Liver (tissue), 9 donors: ENCODE results near the gene THRA. TPM values are rescaled to one million over a fixed set of nuclear protein-coding genes. Genes with fewer than 3 reads are reported as not detected.
A peak's percentile ranks its signal among the peaks of the same experiment; 100 is the strongest.

Source experiments
- DNase-seq: peaks from one replicate; pipeline ENCODE4 v3.0.0-alpha.2; 2017; ENCODE audit warnings: low spot score
- H3K27ac ChIP-seq, 2 donors: one replicate each; pipeline ENCODE4 v1.7.0; 2013; ENCODE audit warnings: inconsistent platforms in 2 of 2, low read length in 2 of 2, control low read depth in 1 of 2, low read depth in 1 of 2, mild to moderate bottlenecking in 1 of 2
- H3K27me3 ChIP-seq, 4 donors: one replicate each; pipeline versions ENCODE4 v1.6.1 to v1.7.0; 2013; ENCODE audit warnings: low read length in 3 of 4, inconsistent platforms in 1 of 4, mild to moderate bottlenecking in 1 of 4, moderate library complexity in 1 of 4; ENCODE audit not compliant: control insufficient read depth in 4 of 4, insufficient read depth in 4 of 4
- H3K36me3 ChIP-seq, 4 donors: one replicate each; pipeline versions ENCODE4 v1.6.1 to v1.7.0; 2013; ENCODE audit warnings: low read length in 3 of 4, mild to moderate bottlenecking in 3 of 4, low read depth in 1 of 4, moderate library complexity in 1 of 4; ENCODE audit not compliant: control insufficient read depth in 4 of 4, insufficient read depth in 3 of 4
- H3K4me1 ChIP-seq, 4 donors: one replicate each; pipeline versions ENCODE4 v1.6.1 to v1.7.0; 2013; ENCODE audit warnings: low read length in 3 of 4, mild to moderate bottlenecking in 3 of 4, moderate library complexity in 1 of 4; ENCODE audit not compliant: control insufficient read depth in 4 of 4, insufficient read depth in 4 of 4
- H3K4me3 ChIP-seq, 3 donors: one replicate each; pipeline versions ENCODE4 v1.6.1 to v1.7.0; 2013; ENCODE audit warnings: low read length in 3 of 3, control low read depth in 1 of 3, low read depth in 1 of 3, mild to moderate bottlenecking in 1 of 3
- H3K9ac ChIP-seq, 2 donors: one replicate each; pipeline ENCODE4 v1.7.0; 2013; ENCODE audit warnings: low read length in 2 of 2, mild to moderate bottlenecking in 2 of 2, moderate library complexity in 2 of 2, control low read depth in 1 of 2, low read depth in 1 of 2
- H3K9me3 ChIP-seq, 4 donors: one replicate each; pipeline versions ENCODE4 v1.6.1 to v1.7.0; 2013; ENCODE audit warnings: low read length in 3 of 4; ENCODE audit not compliant: control insufficient read depth in 4 of 4
- FOXA1 ChIP-seq: IDR thresholded peaks from 2 replicates; pipeline ENCODE4 v1.6.1; 2016; ENCODE audit warnings: antibody characterized with exemption
- FOXA2 ChIP-seq: IDR thresholded peaks from 2 replicates; pipeline ENCODE4 v1.6.1; 2016; ENCODE audit warnings: antibody characterized with exemption
- GABPA ChIP-seq, 2 donors: IDR thresholded peaks in 1 of 2; conservative IDR thresholded peaks in 1 of 2; 2 replicates each; pipeline ENCODE4 v1.6.1; 2016; ENCODE audit warnings: antibody characterized with exemption in 2 of 2, mild to moderate bottlenecking in 1 of 2, moderate library complexity in 1 of 2
- HNF4A ChIP-seq, 2 donors: conservative IDR thresholded peaks; 2 replicates each; pipeline ENCODE4 v1.6.1; 2016; ENCODE audit warnings: antibody characterized with exemption in 2 of 2, mild to moderate bottlenecking in 2 of 2
- HNF4G ChIP-seq: IDR thresholded peaks from 2 replicates; pipeline ENCODE4 v1.6.1; 2016; ENCODE audit warnings: antibody characterized with exemption
- JUND ChIP-seq, 2 donors: IDR thresholded peaks; 2 replicates each; pipeline ENCODE4 v1.6.1; 2016; ENCODE audit warnings: antibody characterized with exemption in 2 of 2
- NR2F2 ChIP-seq: IDR thresholded peaks from 2 replicates; pipeline ENCODE4 v1.6.1; 2016; ENCODE audit warnings: antibody characterized with exemption
- RXRA ChIP-seq, 2 donors: IDR thresholded peaks; 2 replicates each; pipeline ENCODE4 v1.6.1; 2017 to 2018; ENCODE audit warnings: antibody characterized with exemption in 2 of 2, mild to moderate bottlenecking in 1 of 2
- SP1 ChIP-seq: IDR thresholded peaks from 2 replicates; pipeline ENCODE4 v1.6.1; 2018; ENCODE audit warnings: antibody characterized with exemption, mild to moderate bottlenecking
- TAF1 ChIP-seq: conservative IDR thresholded peaks from 2 replicates; pipeline ENCODE4 v1.6.1; 2016; ENCODE audit warnings: antibody characterized with exemption, mild to moderate bottlenecking
- YY1 ChIP-seq: IDR thresholded peaks from 2 replicates; pipeline ENCODE4 v1.6.1; 2016; ENCODE audit warnings: antibody characterized with exemption, mild to moderate bottlenecking
- WGBS: extraction: QIAGEN DNeasy Blood & Tissue Kit; methylation state at CpG from one replicate; pipeline ENCODE4 v1.1.7; 2013; 5-methylcytosine and 5-hydroxymethylcytosine counted together
- polyA plus RNA-seq, 2 donors: library from polyadenylated mRNA; stranded (reverse) in 1 of 2; unstranded in 1 of 2; fragments of 200-250 nt in 1 of 2; fragments of >200 nt in 1 of 2; fragmentation: Nextera tagmentation in 1 of 2; extraction: Ambion mirVana in 1 of 2; gene quantifications; one replicate each; pipeline versions ENCODE4 v1.2.1 to v1.2.3, GENCODE V29; 2013 to 2015
- total RNA-seq, 2 donors: library from RNA; depleted of rRNA; stranded (reverse); fragments of >200 nt; gene quantifications; one replicate each; pipeline ENCODE4 v1.2.3, GENCODE V29; 2014
- TF ChIP-seq, protein P1 (sequence below): IDR thresholded peaks from 2 replicates; pipeline ENCODE4 v1.6.1; 2016; ENCODE audit warnings: antibody characterized with exemption
- TF ChIP-seq, protein P2 (sequence below): fragments of 150-350 bp; IDR thresholded peaks from 2 replicates; pipeline ENCODE4 v1.5.1; 2017; ENCODE audit warnings: improper control_type of control experiment, low read depth, low read length; ENCODE audit not compliant: missing input control
- TF ChIP-seq, protein P3 (sequence below): IDR thresholded peaks from 2 replicates; pipeline ENCODE4 v1.6.1; 2016; ENCODE audit warnings: antibody characterized with exemption
- TF ChIP-seq, protein P4 (sequence below): IDR thresholded peaks from 2 replicates; pipeline ENCODE4 v1.6.1; 2016; ENCODE audit warnings: antibody characterized with exemption, mild to moderate bottlenecking
- donor health status: healthy.
- donor health status: healthy.
- donor health status: healthy.
- donor health status: healthy.
- donor health status: healthy.

Gene THRA
- total and polyA plus RNA-seq, 4 donors, result 3.2 to 10.3 (median 7.4) TPM

DNA sequence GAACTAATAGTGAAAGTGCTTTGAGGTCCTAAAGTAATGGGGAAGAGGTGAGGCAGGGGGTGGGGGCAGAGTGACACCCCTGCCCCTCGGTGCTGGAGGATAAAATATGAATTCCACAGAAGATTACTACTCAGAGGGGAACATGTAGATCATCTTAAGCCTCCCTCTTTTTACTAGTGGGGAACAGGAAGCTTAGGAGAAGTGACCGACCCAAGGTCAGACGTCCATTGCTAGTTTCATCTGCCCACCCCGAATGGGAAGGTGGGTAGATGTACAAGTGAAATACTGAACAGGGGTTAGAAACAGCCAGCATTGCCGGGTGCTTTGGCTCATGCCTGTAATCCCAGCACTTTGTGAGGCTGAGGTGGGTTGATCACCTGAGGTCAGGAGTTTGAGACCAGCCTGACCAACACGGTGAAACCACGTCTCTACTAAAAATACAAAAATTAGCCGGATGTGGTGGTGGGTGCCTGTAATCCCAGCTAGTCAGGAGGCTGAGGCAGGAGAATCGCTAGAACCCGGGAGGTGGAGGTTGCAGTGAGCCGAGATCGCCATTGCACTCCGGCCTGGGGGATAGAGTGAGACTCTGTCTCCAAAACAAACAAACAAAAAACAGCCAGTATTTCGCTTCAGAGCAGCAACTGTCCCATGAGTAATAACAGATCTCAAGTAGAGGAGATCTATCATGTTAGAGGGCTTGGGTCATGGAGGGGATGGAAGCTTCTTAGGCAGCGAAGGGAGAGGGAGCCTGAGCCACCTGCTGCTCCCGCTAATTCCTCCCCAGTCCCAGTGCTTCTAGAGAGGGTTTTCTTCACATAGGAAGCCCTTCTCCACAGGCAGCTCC is 38.8 kb downstream of the THRA start:
- H3K9ac ChIP-seq, result peak overlapping the region; percentile 33 to 37
- 55% methylated on average over 16 of the region's 16 CpGs for WGBS
- H3K27ac ChIP-seq, result peak overlapping the region; percentile 98 to 99
- peak overlapping the region in 1 of 3 donors; percentile 13 for H3K4me3 ChIP-seq
- TF ChIP-seq JUND (IDR thresholded peaks at IDR 0.05) (no peak), GABPA (IDR thresholded peaks at IDR 0.05 in 1 of 2, conservative IDR thresholded peaks at IDR 0.05 in 1 of 2) (peak in 1 of 2 donors; percentile 4), FOXA1 (no peak), FOXA2 (no peak)
- TF ChIP-seq, protein P1, sequence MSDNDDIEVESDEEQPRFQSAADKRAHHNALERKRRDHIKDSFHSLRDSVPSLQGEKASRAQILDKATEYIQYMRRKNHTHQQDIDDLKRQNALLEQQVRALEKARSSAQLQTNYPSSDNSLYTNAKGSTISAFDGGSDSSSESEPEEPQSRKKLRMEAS, result no peak
- H3K4me1 ChIP-seq, result peaks cover 20 to 64% (median 41%) of the 10 kb centered on the region in 4 donors
- no peak for DNase-seq
- H3K36me3 ChIP-seq, result peaks cover 0 to 5% (median 1%) of the 10 kb centered on the region in 4 donors
- no peaks in the 10 kb centered on the region for H3K9me3 ChIP-seq
- H3K27me3 ChIP-seq, result no peaks in the 10 kb centered on the region

DNA sequence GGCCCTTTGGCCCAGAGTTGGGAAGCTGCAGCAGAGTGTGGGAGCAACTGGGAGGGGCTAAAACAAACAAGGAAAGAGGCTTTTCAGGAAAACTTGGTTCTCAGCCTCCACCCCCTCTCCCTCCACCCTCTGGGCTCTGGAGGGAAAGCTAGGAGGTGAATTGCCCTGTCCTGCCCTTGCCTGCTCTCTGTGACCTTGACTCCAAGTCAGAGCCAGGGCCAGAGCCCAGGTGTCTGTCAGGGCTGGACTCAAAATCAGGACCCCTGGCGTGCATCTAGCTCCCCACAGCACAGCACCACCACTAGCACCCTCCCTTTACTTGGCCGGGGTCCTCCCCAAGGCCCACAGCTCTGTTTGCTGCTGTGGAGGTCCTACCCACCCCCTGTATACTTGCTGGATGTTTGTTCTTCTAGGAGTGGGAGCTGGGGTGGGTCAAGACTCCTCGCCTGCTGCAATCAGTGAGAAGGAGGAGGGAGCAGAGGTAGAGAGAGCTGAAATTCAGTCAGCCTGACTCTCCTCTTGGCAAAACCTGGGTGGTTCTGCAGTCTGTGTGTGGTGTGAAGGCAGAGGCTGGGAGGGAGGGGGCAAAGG is 40.4 kb downstream of the THRA start:
- 79% methylated on average over 3 of the region's 3 CpGs for WGBS
- H3K9me3 ChIP-seq, result no peaks in the 10 kb centered on the region
- DNase-seq, result no peak
- H3K27me3 ChIP-seq, result no peaks in the 10 kb centered on the region
- H3K27ac ChIP-seq, result peak overlapping the region; percentile 48 to 58
- peak overlapping the region in 1 of 2 donors; percentile 37 for H3K9ac ChIP-seq
- H3K4me3 ChIP-seq, result no peak overlapping the region
- peaks cover 12 to 60% (median 38%) of the 10 kb centered on the region in 4 donors for H3K4me1 ChIP-seq
- no peaks in the 10 kb centered on the region for H3K36me3 ChIP-seq
- TF ChIP-seq RXRA (IDR thresholded peaks at IDR 0.05) (peak in 1 of 2 donors; percentile 11), FOXA2 (no peak), TAF1 (no peak), FOXA1 (no peak)
- TF ChIP-seq, protein P2, sequence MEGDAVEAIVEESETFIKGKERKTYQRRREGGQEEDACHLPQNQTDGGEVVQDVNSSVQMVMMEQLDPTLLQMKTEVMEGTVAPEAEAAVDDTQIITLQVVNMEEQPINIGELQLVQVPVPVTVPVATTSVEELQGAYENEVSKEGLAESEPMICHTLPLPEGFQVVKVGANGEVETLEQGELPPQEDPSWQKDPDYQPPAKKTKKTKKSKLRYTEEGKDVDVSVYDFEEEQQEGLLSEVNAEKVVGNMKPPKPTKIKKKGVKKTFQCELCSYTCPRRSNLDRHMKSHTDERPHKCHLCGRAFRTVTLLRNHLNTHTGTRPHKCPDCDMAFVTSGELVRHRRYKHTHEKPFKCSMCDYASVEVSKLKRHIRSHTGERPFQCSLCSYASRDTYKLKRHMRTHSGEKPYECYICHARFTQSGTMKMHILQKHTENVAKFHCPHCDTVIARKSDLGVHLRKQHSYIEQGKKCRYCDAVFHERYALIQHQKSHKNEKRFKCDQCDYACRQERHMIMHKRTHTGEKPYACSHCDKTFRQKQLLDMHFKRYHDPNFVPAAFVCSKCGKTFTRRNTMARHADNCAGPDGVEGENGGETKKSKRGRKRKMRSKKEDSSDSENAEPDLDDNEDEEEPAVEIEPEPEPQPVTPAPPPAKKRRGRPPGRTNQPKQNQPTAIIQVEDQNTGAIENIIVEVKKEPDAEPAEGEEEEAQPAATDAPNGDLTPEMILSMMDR, result no peak
- TF ChIP-seq, protein P3, sequence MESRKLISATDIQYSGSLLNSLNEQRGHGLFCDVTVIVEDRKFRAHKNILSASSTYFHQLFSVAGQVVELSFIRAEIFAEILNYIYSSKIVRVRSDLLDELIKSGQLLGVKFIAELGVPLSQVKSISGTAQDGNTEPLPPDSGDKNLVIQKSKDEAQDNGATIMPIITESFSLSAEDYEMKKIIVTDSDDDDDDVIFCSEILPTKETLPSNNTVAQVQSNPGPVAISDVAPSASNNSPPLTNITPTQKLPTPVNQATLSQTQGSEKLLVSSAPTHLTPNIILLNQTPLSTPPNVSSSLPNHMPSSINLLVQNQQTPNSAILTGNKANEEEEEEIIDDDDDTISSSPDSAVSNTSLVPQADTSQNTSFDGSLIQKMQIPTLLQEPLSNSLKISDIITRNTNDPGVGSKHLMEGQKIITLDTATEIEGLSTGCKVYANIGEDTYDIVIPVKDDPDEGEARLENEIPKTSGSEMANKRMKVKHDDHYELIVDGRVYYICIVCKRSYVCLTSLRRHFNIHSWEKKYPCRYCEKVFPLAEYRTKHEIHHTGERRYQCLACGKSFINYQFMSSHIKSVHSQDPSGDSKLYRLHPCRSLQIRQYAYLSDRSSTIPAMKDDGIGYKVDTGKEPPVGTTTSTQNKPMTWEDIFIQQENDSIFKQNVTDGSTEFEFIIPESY, result no peak

DNA sequence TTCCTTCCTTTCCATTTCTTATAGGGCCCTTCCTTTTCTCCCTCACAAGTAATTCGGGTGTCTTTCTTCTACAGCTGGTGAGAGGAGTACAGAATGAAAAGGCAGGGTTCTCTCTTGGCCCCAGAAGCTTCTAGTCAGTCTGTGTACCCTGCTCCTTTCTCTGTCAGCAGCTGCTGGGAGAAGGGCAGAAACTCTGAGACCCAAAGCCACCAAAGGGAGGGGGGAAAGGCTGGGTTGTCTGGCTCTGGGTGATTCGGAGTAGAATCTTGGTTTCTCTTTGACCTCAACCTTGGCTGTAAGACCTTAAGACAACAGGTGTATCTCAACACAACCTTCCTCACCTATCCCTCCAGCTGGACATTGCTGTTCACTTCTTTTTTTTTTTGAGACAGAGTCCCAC is 40.9 kb downstream of the THRA start:
- Histone ChIP-seq H3K9ac (peak overlapping the region in 1 of 2 donors; percentile 37), H3K27me3 (no peaks in the 10 kb centered on the region), H3K9me3 (no peaks in the 10 kb centered on the region), H3K4me3 (no peak overlapping the region), H3K4me1 (peaks cover 11 to 60% (median 36%) of the 10 kb centered on the region in 4 donors), H3K27ac (peak overlapping the region; percentile 48 to 58), H3K36me3 (no peaks in the 10 kb centered on the region)
- WGBS, result 77% methylated on average over 2 of the region's 2 CpGs
- no peak for DNase-seq
- TF ChIP-seq NR2F2, result no peak
- TF ChIP-seq HNF4G, result no peak
- no peak for TF ChIP-seq JUND (IDR thresholded peaks at IDR 0.05)
- no peak for TF ChIP-seq FOXA1
- TF ChIP-seq, protein P4, sequence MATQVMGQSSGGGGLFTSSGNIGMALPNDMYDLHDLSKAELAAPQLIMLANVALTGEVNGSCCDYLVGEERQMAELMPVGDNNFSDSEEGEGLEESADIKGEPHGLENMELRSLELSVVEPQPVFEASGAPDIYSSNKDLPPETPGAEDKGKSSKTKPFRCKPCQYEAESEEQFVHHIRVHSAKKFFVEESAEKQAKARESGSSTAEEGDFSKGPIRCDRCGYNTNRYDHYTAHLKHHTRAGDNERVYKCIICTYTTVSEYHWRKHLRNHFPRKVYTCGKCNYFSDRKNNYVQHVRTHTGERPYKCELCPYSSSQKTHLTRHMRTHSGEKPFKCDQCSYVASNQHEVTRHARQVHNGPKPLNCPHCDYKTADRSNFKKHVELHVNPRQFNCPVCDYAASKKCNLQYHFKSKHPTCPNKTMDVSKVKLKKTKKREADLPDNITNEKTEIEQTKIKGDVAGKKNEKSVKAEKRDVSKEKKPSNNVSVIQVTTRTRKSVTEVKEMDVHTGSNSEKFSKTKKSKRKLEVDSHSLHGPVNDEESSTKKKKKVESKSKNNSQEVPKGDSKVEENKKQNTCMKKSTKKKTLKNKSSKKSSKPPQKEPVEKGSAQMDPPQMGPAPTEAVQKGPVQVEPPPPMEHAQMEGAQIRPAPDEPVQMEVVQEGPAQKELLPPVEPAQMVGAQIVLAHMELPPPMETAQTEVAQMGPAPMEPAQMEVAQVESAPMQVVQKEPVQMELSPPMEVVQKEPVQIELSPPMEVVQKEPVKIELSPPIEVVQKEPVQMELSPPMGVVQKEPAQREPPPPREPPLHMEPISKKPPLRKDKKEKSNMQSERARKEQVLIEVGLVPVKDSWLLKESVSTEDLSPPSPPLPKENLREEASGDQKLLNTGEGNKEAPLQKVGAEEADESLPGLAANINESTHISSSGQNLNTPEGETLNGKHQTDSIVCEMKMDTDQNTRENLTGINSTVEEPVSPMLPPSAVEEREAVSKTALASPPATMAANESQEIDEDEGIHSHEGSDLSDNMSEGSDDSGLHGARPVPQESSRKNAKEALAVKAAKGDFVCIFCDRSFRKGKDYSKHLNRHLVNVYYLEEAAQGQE, result no peak
- no peak for TF ChIP-seq YY1
- TF ChIP-seq HNF4A (conservative IDR thresholded peaks at IDR 0.05), result no peak
- TF ChIP-seq SP1, result no peak
- TF ChIP-seq, protein P2, result no peak
- TF ChIP-seq TAF1, result no peak
- no peak for TF ChIP-seq FOXA2
